OCI-LY3 (cell line): ENCODE data around the gene TMEM53.

ENCODE experiments used
- H2AFZ ChIP-seq: fragments of 200-600, 300-600 bp; shearing (Covaris generic); 2 replicates; pipeline ENCODE4 v1.6.0; 2014; ENCODE audit warnings: antibody characterized with exemption, low read depth, low read length
- H3K27ac ChIP-seq: fragments of 200-600, 300-600 bp; sonication (generic); 2 replicates; pipeline ENCODE4 v1.5.1; 2014; ENCODE audit warnings: mild to moderate bottlenecking, low read length, moderate library complexity, mixed read lengths
- H3K27me3 ChIP-seq: fragments of 200-600, 300-600 bp; sonication (generic); 2 replicates; pipeline ENCODE4 v1.6.1; 2014; ENCODE audit warnings: low read depth, low read length, mixed read lengths
- H3K36me3 ChIP-seq: fragments of 200-600, 300-600 bp; sonication (generic); replicated peaks from 2 replicates; pipeline ENCODE3; 2014; ENCODE audit warnings: low read depth, low read length, mixed read lengths
- H3K4me1 ChIP-seq: fragments of 300-600, 200-600 bp; sonication (generic); 2 replicates; pipeline ENCODE4 v1.6.1; 2014; ENCODE audit warnings: low read length, mixed read lengths
- H3K4me2 ChIP-seq: fragments of 200-600, 300-600 bp; sonication (generic); 2 replicates; pipeline ENCODE4 v1.6.1; 2014; ENCODE audit warnings: low read length, mixed read lengths
- H3K4me3 ChIP-seq: fragments of 300-600, 200-600 bp; sonication (generic); 2 replicates; pipeline ENCODE4 v1.5.1; 2014; ENCODE audit warnings: antibody characterized with exemption, mild to moderate bottlenecking, low read length, moderate library complexity
- H3K79me2 ChIP-seq: fragments of 300-600, 200-600 bp; shearing (Covaris generic); 2 replicates; pipeline ENCODE4 v1.6.1; 2014; ENCODE audit warnings: mild to moderate bottlenecking, low read length, mixed read lengths
- H3K9ac ChIP-seq: fragments of 300-600, 200-600 bp; shearing (Covaris generic); 2 replicates; pipeline ENCODE4 v1.6.0; 2014; ENCODE audit warnings: mild to moderate bottlenecking, low read length, moderate library complexity
- H3K9me3 ChIP-seq: fragments of 200-600, 300-600 bp; shearing (Covaris generic); 2 replicates; pipeline ENCODE4 v1.6.1; 2014; ENCODE audit warnings: low read length, mixed read lengths; ENCODE audit not compliant: insufficient read depth
- H4K20me1 ChIP-seq: fragments of 200-600, 300-600 bp; sonication (generic); 2 replicates; pipeline ENCODE4 v1.6.1; 2016; ENCODE audit warnings: low read length, mixed read lengths; ENCODE audit not compliant: insufficient read depth
- CTCF ChIP-seq: fragments of 200-600, 300-600 bp; sonication (generic); IDR thresholded peaks from 2 replicates; pipeline ENCODE4 v1.5.1; 2014; ENCODE audit warnings: antibody characterized with exemption, low read length, low read depth
- EZH2phosphoT487 ChIP-seq: fragments of 200-600 bp; shearing (Covaris generic); IDR thresholded peaks from 2 replicates; pipeline ENCODE4 v1.6.1; 2018; ENCODE audit warnings: antibody characterized with exemption, mixed run types, low read depth

TMEM53 gene

DNA sequence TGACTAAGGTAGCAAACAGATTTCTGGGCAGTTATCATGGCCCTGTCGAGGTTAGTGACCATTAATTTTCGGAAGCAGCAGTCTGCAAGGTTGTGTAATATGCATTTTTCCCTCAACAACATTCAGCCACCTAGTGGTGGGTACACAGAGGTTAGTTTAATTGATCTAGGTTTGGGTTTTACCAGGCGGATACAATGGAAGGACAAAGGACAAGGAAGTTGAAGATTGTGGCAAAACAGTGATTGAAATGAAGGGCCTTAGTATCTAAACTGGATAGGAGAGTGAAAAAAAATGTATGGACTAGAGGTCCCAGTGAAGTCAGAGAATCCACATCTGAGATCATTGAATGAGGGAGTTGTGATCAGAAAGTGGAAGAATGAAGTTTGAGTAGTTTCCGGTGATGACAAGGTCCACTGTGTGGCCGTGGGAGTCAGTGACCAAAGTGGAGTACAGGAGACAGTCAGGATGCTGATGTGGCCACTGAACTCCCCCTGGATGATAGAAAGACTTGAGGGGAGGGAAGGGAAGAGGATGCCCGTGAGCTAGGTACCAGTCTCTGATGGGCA is 3.0 kb upstream of the TMEM53 start:
- Histone ChIP-seq H3K4me3 (no peak overlapping the region), H3K9ac (no peak overlapping the region), H3K27me3 (no peaks in the 10 kb centered on the region), H3K36me3 (no peaks in the 10 kb centered on the region), H3K79me2 (no peaks in the 10 kb centered on the region), H3K27ac (no peak overlapping the region), H3K4me1 (peaks cover 25% of the 10 kb centered on the region), H4K20me1 (no peaks in the 10 kb centered on the region), H3K4me2 (peak overlapping the region; percentile 59), H3K9me3 (no peaks in the 10 kb centered on the region), H2AFZ (no peak overlapping the region)
- peak; percentile 50 for TF ChIP-seq CTCF
- TF ChIP-seq EZH2phosphoT487, result no peak

- TF ChIP-seq EZH2phosphoT487 (no peak), CTCF (no peak)
- H3K79me2 ChIP-seq, result no peaks in the 10 kb centered on the region
- peak overlapping the region; percentile 59 for H3K4me2 ChIP-seq
- no peak overlapping the region for H2AFZ ChIP-seq
- H3K9me3 ChIP-seq, result no peaks in the 10 kb centered on the region
- H3K27ac ChIP-seq, result peak overlapping the region; percentile 34
- H3K36me3 ChIP-seq, result no peaks in the 10 kb centered on the region
- H3K9ac ChIP-seq, result no peak overlapping the region; the same call in 1 of the 2 replicates
- peak overlapping the region; percentile 9; the same call in 1 of the 2 replicates for H3K4me3 ChIP-seq
- no peaks in the 10 kb centered on the region for H3K27me3 ChIP-seq
- peaks cover 25% of the 10 kb centered on the region for H3K4me1 ChIP-seq
- H4K20me1 ChIP-seq, result no peaks in the 10 kb centered on the region
Measured at GRCh38 chr1:44676484-44677200, 2.4 kb upstream of the TMEM53 start.

GRCh38 chr1:44675186-44675585 is 905 bp upstream of the TMEM53 start:
- Histone ChIP-seq H3K79me2 (no peaks in the 10 kb centered on the region), H3K9me3 (no peaks in the 10 kb centered on the region), H4K20me1 (no peaks in the 10 kb centered on the region), H3K4me2 (peak overlapping the region; percentile 71), H3K9ac (peak overlapping the region; percentile 65; the same call in 1 of the 2 replicates), H3K27ac (no peak overlapping the region), H2AFZ (no peak overlapping the region), H3K27me3 (no peaks in the 10 kb centered on the region), H3K4me1 (peaks cover 25% of the 10 kb centered on the region), H3K4me3 (peak overlapping the region; percentile 97), H3K36me3 (no peaks in the 10 kb centered on the region)
- TF ChIP-seq CTCF (no peak), EZH2phosphoT487 (no peak)

GRCh38 chr1:44673675-44674112 is 587 bp downstream of the TMEM53 start:
- TF ChIP-seq EZH2phosphoT487, result no peak
- no peak for TF ChIP-seq CTCF
- no peaks in the 10 kb centered on the region for H3K36me3 ChIP-seq
- H3K4me3 ChIP-seq, result peak overlapping the region; percentile 97
- peak overlapping the region; percentile 68; the same call in 1 of the 2 replicates for H2AFZ ChIP-seq
- H3K9ac ChIP-seq, result peak overlapping the region; percentile 59
- H3K27ac ChIP-seq, result no peak overlapping the region
- H3K79me2 ChIP-seq, result no peaks in the 10 kb centered on the region
- no peaks in the 10 kb centered on the region for H3K27me3 ChIP-seq
- H4K20me1 ChIP-seq, result no peaks in the 10 kb centered on the region
- no peaks in the 10 kb centered on the region for H3K9me3 ChIP-seq
- H3K4me1 ChIP-seq, result peaks cover 25% of the 10 kb centered on the region
- peak overlapping the region; percentile 99 for H3K4me2 ChIP-seq
